Left renal cortex interstitium (tissue), 4 donors: Measurements from ENCODE around the gene ATP2B2. TPM values are rescaled to one million over a fixed set of nuclear protein-coding genes. Genes with fewer than 3 reads are reported as not detected.

Experiments
- DNase-seq, 4 donors: peaks; one replicate each; pipeline ENCODE4 v3.0.0-alpha.2; 2013; ENCODE audit warnings: low read depth in 4 of 4, low spot score in 2 of 4, missing footprints in 1 of 4
- polyA plus RNA-seq, 4 donors: library from polyadenylated mRNA; unstranded; fragments of 120-200 nt; gene quantifications; one replicate each; pipeline ENCODE4 v1.2.1, GENCODE V29; 2013; ENCODE audit not compliant: insufficient read length in 4 of 4

Gene ATP2B2
- polyA plus RNA-seq, 4 donors: 0.33 to 0.65 (median 0.52) TPM

- DNase-seq: no peak
Observed at GRCh38 chr3:10455545-10455914, 49.9 kb downstream of the ATP2B2 start.

GRCh38 chr3:10454907-10455544 lies 50.4 kb downstream of the ATP2B2 start:
- no peak for DNase-seq

- no peak for DNase-seq
Observed at GRCh38 chr3:10453431-10454163, 51.8 kb downstream of the ATP2B2 start.

- no peak for DNase-seq
Observed at GRCh38 chr3:10450494-10451440, 54.6 kb downstream of the ATP2B2 start.

DNA sequence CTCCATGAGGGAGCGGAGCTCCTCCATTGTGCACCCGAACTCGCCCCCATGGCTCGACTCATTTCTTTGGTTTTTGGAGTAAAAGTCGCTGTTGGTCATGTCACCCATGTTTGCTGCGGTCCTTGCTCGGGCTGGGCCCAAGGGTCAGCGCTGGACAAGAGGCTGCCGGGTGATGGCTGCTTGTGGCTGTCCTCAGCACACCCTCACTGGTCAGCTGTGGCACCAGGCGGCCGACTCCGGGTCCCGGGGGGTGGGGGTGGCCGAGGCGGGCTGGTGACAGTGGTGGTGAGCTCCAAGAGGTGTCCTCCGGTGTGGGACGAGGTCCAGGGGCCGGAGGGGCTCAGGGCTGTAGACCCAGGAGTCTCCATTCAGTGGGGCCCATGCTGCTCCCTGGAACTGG lies 56.0 kb downstream of the ATP2B2 start:
- no peak for DNase-seq

DNA sequence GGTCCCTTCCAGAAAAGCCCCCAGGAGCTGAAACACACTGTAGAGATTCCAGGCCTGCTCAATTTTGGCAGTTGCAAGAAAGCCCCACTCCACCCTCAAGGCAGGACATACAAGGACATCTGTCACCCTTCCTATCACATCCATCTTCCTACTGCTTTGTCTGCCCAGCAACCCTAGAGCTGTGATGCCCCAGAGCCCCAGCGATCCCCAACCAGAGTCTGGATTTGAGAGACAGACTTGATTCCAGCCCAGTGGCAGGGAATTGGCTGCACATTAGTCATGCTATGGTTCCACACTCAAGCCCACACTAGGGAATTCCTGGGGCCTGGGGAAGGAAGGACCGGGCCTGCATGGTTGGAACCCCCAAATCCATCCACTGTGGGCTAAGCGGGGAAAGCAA lies 56.8 kb downstream of the ATP2B2 start:
- no peak for DNase-seq

DNA sequence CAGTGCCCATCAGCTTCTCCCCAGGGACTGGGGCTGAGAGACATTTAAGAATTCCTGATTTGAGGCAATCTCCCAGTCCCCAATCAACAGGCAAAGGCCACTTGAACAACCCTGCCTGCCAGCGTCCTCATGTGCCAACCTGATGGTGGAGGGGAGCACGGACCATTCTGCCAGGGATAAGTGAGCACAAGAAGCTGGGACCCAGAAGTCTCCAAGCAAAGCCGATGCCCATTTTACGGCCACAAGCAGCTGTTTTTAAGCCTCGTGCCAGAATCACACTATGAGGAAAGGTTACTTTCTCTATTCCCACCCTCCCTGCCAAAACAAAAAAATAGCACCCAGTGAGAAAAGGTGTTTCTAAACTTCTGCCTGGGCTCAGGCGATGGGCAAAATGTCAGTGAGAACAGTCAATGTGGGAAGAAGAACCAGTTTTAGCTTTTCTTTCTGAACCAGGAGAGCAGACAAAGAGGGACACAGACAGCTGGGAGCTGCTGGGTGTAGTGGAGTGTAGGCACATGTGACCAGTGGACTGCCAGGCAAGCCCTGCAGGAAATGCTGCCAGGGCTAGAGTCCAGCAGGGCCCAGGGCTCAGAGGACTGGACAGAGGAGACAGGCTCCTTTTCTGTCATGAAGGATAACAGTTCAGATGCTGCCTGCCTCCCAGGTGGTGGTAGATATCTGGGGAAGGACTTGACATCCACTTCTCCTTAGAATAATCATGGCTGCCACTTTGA lies 57.7 kb downstream of the ATP2B2 start:
- no peak for DNase-seq

DNA sequence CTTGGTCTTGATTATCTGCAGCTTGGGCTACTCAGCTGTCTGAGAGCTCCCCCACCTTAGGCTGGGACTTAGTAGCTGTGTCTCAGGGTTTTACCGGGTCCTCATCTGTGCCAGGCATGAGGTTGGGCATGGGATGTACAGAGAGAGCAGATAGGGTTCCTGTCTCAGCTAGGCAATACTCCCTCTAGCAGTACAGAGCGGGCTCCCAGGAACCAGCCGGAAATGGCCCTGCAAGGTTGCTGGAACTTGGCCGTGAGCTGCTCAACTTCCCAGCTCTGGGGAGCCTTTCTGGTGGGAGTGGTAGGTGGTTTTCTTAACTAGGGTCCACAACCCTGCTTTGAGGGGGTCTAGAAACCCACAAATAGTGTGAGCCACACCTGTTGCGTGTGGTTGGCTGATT lies 58.3 kb downstream of the ATP2B2 start:
- no peak for DNase-seq

- no peak for DNase-seq
Observed at GRCh38 chr3:10445561-10446175, 59.7 kb downstream of the ATP2B2 start.

DNA sequence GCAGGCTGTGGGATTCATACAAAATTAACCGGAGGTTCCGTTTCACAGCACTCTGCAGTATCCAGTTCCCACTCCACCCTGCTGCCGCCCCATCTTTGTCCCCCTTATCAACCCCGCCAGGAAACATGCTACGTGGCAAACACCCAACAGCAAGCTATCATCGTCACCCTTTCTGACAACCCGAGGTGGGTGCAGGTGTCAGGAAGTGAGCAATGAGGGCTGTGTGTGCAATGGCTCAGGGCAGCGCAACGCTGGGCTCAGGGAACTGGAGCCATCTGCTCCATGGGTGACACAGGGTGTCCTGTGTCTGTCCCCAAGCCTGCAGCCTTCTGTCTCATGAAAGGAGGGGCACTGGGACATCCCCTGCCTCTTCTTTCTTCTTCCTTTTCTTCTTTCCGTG lies 60.9 kb downstream of the ATP2B2 start:
- no peak for DNase-seq

GRCh38 chr3:10444110-10444429 lies 61.3 kb downstream of the ATP2B2 start:
- no peak for DNase-seq

GRCh38 chr3:10443272-10444109 lies 61.9 kb downstream of the ATP2B2 start:
- DNase-seq: no peak

GRCh38 chr3:10442151-10442795 lies 63.1 kb downstream of the ATP2B2 start:
- DNase-seq: no peak

DNA sequence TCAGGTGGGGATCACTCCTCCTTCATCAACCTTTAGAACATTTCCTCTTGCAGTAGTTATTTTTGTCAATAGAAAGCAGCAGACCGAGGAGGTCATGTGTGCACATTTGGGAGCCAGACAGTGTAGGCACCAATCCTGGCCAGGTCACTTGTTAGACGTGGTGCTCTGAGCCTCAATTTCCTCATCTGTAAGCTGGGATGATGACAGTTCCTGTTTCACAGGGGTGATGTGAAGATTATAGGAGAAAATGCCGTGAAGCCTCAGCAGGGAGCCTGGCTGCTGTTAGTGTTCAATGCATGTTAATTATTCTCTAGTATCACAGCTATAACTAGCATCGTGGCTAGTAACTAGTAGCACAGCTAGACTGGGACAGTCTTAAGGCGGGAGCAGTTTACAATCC lies 64.7 kb downstream of the ATP2B2 start:
- no peak for DNase-seq

DNA sequence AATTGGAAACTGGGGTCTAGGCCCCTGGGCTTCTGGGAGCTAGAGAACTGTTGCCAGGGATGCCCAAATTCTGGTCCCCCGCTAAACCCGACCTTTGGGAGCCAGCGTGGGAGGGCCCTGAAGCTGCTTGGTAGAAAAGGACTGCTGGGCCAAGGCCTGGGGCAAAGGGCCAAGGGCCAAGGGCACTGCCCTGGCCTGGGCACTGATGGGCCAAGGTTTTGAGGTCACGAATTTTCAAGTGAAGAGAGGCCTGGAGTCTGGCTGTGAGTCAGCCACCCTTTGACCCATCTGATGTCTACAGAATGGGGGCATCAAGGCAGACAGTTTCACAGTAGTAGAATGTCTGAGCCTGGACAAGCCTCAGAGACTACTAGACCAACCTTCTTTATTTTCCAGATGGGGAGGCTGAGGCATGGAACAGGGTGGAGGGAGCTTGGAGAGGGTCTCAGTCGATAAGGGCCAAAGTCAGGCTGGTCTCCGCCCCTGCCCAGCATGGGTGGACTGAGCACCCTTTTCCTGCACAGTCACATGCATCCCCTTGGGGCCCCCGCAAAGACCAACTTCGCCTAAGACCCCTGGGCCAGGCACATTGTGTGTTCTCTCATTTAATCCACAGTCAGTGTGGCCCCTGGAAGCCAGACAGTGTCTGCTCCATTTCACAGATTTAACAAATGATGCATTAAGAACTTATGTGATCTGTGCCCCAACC lies 66.3 kb downstream of the ATP2B2 start:
- DNase-seq: no peak

DNA sequence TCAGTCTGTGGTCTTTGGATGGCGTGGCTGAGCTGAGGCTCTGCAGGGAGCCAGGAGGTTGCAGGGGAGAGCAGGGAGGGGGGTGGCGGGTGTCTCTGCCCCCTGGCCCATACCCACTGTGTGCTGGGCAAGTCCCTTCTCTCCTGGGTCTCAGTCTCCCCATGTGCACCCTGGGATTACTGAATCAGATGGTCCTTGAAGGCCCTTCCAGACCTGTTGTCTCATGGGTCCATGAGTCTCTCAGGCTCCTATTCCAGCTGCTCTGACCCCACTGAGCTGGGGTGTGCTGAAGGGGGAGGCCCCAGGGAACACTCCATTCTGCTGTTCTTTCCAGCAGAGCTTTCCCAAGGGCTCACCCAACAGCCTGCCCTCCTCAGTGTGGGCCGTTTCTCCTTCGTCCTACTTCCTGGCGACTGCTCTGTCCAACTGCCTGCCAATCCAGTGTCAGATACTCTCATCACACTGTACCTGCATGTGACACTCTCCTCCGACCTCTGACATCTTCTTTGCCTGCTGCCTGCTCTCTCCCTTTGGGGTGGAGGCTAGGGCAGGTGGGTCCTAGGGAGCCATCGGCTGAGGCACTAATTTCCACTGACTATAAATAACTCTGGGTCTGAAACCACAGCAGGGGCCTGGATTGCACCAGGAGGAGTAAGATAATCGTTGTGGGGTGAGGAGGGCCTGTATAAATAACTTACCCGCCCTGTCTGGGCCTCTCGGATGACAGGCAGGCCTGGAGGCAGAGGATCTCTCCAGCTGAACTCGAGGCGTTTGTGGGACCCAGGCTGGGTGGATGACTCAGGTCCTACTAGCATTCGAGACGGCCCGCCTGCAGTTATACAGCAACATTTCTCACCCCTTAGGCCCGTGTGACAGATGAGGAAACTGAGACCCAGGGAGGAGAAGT lies 67.1 kb downstream of the ATP2B2 start:
- peak in 1 of 4 donors; percentile 18 for DNase-seq

DNA sequence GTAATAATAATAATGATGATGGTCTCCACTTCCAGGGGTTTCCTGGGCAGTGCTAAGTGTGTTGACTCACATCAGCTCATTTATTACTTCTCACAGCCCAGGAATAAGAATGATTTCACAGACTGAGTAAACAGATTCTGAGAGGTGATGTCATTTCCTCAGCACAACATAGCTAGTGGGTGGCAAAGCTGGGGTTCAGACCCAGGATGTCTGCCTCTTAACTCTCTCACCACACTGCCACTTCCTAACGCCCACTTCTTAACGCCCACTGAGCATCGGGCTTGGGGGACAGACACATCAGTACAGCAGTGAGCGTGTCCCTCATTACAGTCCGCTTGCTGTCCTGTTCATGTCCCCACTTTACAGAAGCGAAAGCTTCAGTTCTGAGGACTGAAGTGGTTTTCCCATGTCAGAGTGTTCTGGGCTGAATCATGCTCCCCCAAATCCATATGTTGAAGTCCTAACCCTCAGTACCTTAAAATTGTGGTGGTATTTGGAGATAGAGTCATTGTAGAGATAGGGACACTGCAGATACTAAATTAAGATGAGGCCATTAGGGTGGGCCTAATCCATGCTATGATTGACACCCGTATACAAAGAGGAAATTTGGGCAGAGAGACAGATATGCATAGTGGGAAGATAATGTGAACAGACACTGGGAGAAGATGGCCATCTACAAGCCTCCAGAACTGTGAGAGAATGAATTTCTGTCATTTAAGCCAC lies 68.0 kb downstream of the ATP2B2 start:
- no peak for DNase-seq
